ENCODE data around the gene CDH5.

DNA sequence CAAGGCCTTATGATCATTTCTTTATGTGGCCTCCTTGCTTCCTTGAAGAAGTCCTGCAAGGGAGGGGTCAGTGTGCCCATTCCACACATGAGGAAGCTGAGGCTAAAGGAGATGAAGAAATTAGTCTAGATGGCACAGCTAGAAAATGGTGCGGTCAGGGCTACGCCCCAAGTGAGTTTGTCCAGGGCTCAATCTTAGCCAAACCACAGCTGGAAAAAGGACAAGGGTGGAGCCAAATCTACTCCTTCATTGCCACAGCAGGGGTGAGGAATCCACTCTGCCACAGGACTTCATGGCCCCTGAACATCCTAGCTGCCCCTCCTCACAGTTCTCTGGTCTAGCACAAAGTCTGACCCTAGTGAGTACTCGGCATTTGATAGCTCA is 76.8 kb downstream of the CDH5 start:
- TF ChIP-seq CTCF (conservative IDR thresholded peaks at IDR 0.05; ENCODE audit: low read depth, low read length) (no peak), EZH2 (IDR thresholded peaks at IDR 0.05; ENCODE audit: low read length, unreplicated experiment) (no peak)

All from PC-3 (cell line).